GM12878 (cell line): Measurements from ENCODE around the gene ZNF282. TPM values are rescaled to one million over a fixed set of nuclear protein-coding genes. Genes with fewer than 3 reads are reported as not detected.
"Not testable (repeated sequence)": the region's sequence is repeated elsewhere in the genome, so short reads cannot be mapped to it uniquely, and the experiment has no call there.

Experiments
- ATAC-seq: fragments of 200-7000 bp; cut with Tn5 transposase; 3 replicates; pipeline ENCODE4 v1.9.1; 2020; ENCODE audit warnings: mild to moderate bottlenecking, moderate library complexity
- BruUV-seq: library from RNA; stranded (reverse); fragments of 400-500 nt; replicated peaks from 2 replicates; lab custom pipeline; 2021; lab: Mats Ljungman, UMichigan
- CTCF ChIA-PET: fragments of 300-600 bp; sonication (Branson Sonifier 250); formaldehyde crosslinking; extraction: SDS; loops from one replicate; lab custom pipeline; 2021; ENCODE audit warnings: inconsistent platforms; lab: Yijun Ruan, JAX
- POLR2A ChIA-PET: fragments of 350-600 bp; formaldehyde crosslinking; extraction: SDS; loops from one replicate; lab custom pipeline; 2021; ENCODE audit warnings: inconsistent platforms; lab: Charles Lee
- RAD21 ChIA-PET: fragments of 300-600 bp; sonication (Branson Sonifier 250); formaldehyde crosslinking; loops from one replicate; lab custom pipeline; 2023; ENCODE audit warnings: antibody characterized with exemption; ENCODE audit not compliant: unreplicated experiment; lab: Charles Lee
- SMC1A ChIA-PET: fragments of 300-600 bp; sonication (Branson Sonifier 250); formaldehyde crosslinking; loops from one replicate; lab custom pipeline; 2023; ENCODE audit not compliant: unreplicated experiment, uncharacterized antibody; lab: Charles Lee
- DNase-seq: peaks from one replicate; pipeline ENCODE4 v3.0.0-alpha.2; 2011; ENCODE audit warnings: low read depth, low spot score
- FAIRE-seq: peaks from 3 replicates; lab custom pipeline; 2011; peaks lifted over from hg19 to GRCh38; lab: Jason Lieb, UNC
- H2AFZ ChIP-seq: 2 replicates; pipeline ENCODE4 v1.6.0; 2011; ENCODE audit warnings: low read depth, low read length, control low read depth; ENCODE audit not compliant: control insufficient read depth
- H3K27ac ChIP-seq: 2 replicates; pipeline ENCODE4 v1.5.1; 2011; ENCODE audit warnings: control low read depth; ENCODE audit not compliant: control insufficient read depth, insufficient read depth
- H3K27me3 ChIP-seq, 2 experiments: replicated peaks in 1 of 2; 2 replicates each; pipeline versions ENCODE4 v1.6.0 to v1.6.1; 2011; ENCODE audit warnings: low read length in 1 of 2; ENCODE audit not compliant: control insufficient read depth in 2 of 2, insufficient read depth in 2 of 2
- H3K36me3 ChIP-seq, 2 experiments: 2 replicates each; pipeline ENCODE4 v1.5.1; 2011; ENCODE audit warnings: low read length in 1 of 2; ENCODE audit not compliant: control insufficient read depth in 2 of 2, insufficient read depth in 2 of 2
- H3K4me1 ChIP-seq: 2 replicates; pipeline ENCODE4 v1.6.1; 2011; ENCODE audit warnings: mild to moderate bottlenecking, low read length, moderate library complexity, mixed read lengths; ENCODE audit not compliant: control insufficient read depth, insufficient read depth
- H3K4me2 ChIP-seq: 2 replicates; pipeline ENCODE4 v1.6.0; 2011; ENCODE audit warnings: control low read depth; ENCODE audit not compliant: control insufficient read depth, insufficient read depth
- H3K4me3 ChIP-seq: fragments of 200-600 bp; sonication (generic); 2 replicates; pipeline ENCODE4 v1.5.1; 2016
- H3K79me2 ChIP-seq: 2 replicates; pipeline ENCODE4 v1.6.0; 2011; ENCODE audit warnings: low read length; ENCODE audit not compliant: control insufficient read depth, insufficient read depth
- H3K9ac ChIP-seq: 2 replicates; pipeline ENCODE4 v1.8.0; 2011; ENCODE audit warnings: low read length, control low read depth, mixed read lengths; ENCODE audit not compliant: control insufficient read depth, insufficient read depth
- H3K9me3 ChIP-seq: replicated peaks from 3 replicates; pipeline ENCODE4 v1.5.1; 2011; ENCODE audit warnings: mild to moderate bottlenecking, low read length; ENCODE audit not compliant: control insufficient read depth, insufficient read depth
- H4K20me1 ChIP-seq: 2 replicates; pipeline ENCODE4 v1.6.0; 2011; ENCODE audit not compliant: control insufficient read depth, insufficient read depth
- MYC ChIP-seq: IDR thresholded peaks from 2 replicates; pipeline ENCODE4 v1.6.1; 2011; ENCODE audit warnings: mild to moderate bottlenecking, low read length, moderate library complexity, inconsistent platforms; ENCODE audit not compliant: insufficient read depth, insufficient replicate concordance, insufficient read length, severe bottlenecking
- YBX1 ChIP-seq: fragments of 450-650 bp; IDR thresholded peaks from 2 replicates; pipeline ENCODE4 v1.6.1; 2016; ENCODE audit warnings: antibody characterized with exemption
- WGBS: methylation state at CpG from one replicate; pipeline ENCODE4 v1.1.6; 2016; ENCODE audit warnings: low lambda C conversion rate; ENCODE audit not compliant: insufficient replicate concordance, insufficient coverage; ENCODE audit errors: missing lambda C conversion rate; 5-methylcytosine and 5-hydroxymethylcytosine counted together
- in situ Hi-C: fragments of 300-500 bp; cut with MboI; formaldehyde crosslinking; loops from 9 replicates; pipeline ENCODE4 v1.14.3; 2018; ENCODE audit warnings: mixed read lengths
- intact Hi-C: fragments of 100-400 bp; cut with micrococcal nuclease; formaldehyde crosslinking; loops from one replicate; pipeline ENCODE4 v1.14.2; 2022; ENCODE audit not compliant: unreplicated experiment
- polyA plus RNA-seq, 11 experiments: library from polyadenylated mRNA; depleted of rRNA in 4 of 11; unstranded in 6 of 11; stranded (reverse) in 5 of 11; fragments of >200 nt; fragmentation: Nextera tagmentation in 4 of 11; fragmentation: Illumina TruSeq in 1 of 11; extraction: Ambion mirVana in 4 of 11; extraction: Trizol in 1 of 11; gene quantifications; 1 replicate in 1 of 11; 2 replicates in 10 of 11; pipeline versions ENCODE4 v1.2.1 to v1.2.3, GENCODE V29; 2011 to 2016; ENCODE audit warnings: inconsistent platforms in 2 of 11, missing spikeins in 2 of 11, low read depth in 1 of 11
- total RNA-seq, 4 experiments: library from RNA; depleted of rRNA in 3 of 4; stranded (reverse); fragments of >200 nt in 3 of 4; fragmentation: Illumina TruSeq in 1 of 4; extraction: Trizol in 1 of 4; gene quantifications; 2 replicates each; pipeline versions ENCODE4 v1.2.1 to v1.2.3, GENCODE V29; 2013 to 2021
- TF ChIP-seq, protein P1 (sequence below): IDR thresholded peaks from 2 replicates; pipeline ENCODE4 v1.6.1; 2012; ENCODE audit warnings: low read depth, low read length, improper control_type of control experiment

Gene ZNF282
- total and polyA plus RNA-seq, 10 of the 15 experiments (the other 5 are each of a cell fraction or from before 2014, with no cell fraction given): 0.35 to 28.4 (median 8.1) TPM

GRCh38 chr7:149232362-149232761, 37.0 kb downstream of the ZNF282 start:
- H3K9me3 ChIP-seq: no peaks in the 10 kb centered on the region
- TF ChIP-seq MYC (no peak), YBX1 (no peak)
- TF ChIP-seq, protein P1, sequence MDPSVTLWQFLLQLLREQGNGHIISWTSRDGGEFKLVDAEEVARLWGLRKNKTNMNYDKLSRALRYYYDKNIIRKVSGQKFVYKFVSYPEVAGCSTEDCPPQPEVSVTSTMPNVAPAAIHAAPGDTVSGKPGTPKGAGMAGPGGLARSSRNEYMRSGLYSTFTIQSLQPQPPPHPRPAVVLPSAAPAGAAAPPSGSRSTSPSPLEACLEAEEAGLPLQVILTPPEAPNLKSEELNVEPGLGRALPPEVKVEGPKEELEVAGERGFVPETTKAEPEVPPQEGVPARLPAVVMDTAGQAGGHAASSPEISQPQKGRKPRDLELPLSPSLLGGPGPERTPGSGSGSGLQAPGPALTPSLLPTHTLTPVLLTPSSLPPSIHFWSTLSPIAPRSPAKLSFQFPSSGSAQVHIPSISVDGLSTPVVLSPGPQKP: no peak
- whole genome bisulfite sequencing: 46% methylated on average over 2 of the region's 2 CpGs
- no peaks in the 10 kb centered on the region for H3K4me1 ChIP-seq
- intact Hi-C loops (no loop called here), in situ Hi-C loops (no loop called here)
- H2AFZ ChIP-seq: no peak overlapping the region
- ChIA-PET SMC1A (interaction anchor here (1.5 kb wide), 1 partner anchor 35 kb away, joined by 3 read pairs; no protein-coding TSS in a partner anchor), RAD21 (interaction anchor here (0.6 to 1.1 kb wide), 2 partner anchors 26 to 86 kb away, joined by 3 read pairs; partner anchors contain the start of gene ZNF398), CTCF (interaction anchor here (0.7 kb wide), 1 partner anchor 510 kb away, joined by 3 read pairs; no protein-coding TSS in a partner anchor), POLR2A (interaction anchor here (0.5 kb wide), 1 partner anchor 186 kb away, joined by 6 read pairs; no protein-coding TSS in a partner anchor)
- no peak for FAIRE-seq
- no peak overlapping the region for H3K4me3 ChIP-seq
- BruUV-seq: no TSS peak
- H3K36me3 ChIP-seq: no peaks in the 10 kb centered on the region
- no peak overlapping the region for H3K27ac ChIP-seq
- H3K4me2 ChIP-seq: no peak overlapping the region
- ATAC-seq: no peak
- no peak overlapping the region for H3K9ac ChIP-seq
- no peaks in the 10 kb centered on the region for H3K27me3 ChIP-seq
- DNase-seq: no peak
- no peaks in the 10 kb centered on the region for H3K79me2 ChIP-seq
- H4K20me1 ChIP-seq: no peaks in the 10 kb centered on the region

- H3K36me3 ChIP-seq, BruUV-seq, H4K20me1 ChIP-seq, H3K27ac ChIP-seq, H3K9ac ChIP-seq, H3K27me3 ChIP-seq, intact Hi-C loops, H3K4me2 ChIP-seq, POLR2A ChIA-PET, H3K4me1 ChIP-seq, H3K9me3 ChIP-seq, H2AFZ ChIP-seq, SMC1A ChIA-PET, FAIRE-seq, H3K79me2 ChIP-seq, RAD21 ChIA-PET, H3K4me3 ChIP-seq, DNase-seq, ATAC-seq, in situ Hi-C loops: not testable (repeated sequence)
- CTCF ChIA-PET: interaction anchor here (0.5 kb wide), 1 partner anchor 28 kb away, joined by 3 read pairs; the partner anchor contains the start of gene ZNF783
- 73% methylated on average over 7 of the region's 7 CpGs for WGBS
Observed at GRCh38 chr7:149233655-149234204, 38.4 kb downstream of the ZNF282 start.
